Dermis blood vessel endothelial cell (primary cell): ENCODE results near the gene CYTH3. TPM values are rescaled to one million over a fixed set of nuclear protein-coding genes. Genes with fewer than 3 reads are reported as not detected.

Source experiments
- DNase-seq: peaks from one replicate; pipeline ENCODE4 v3.0.0; 2010
- total RNA-seq: library from RNA; depleted of rRNA; stranded (reverse); fragments of >200 nt; gene quantifications from 2 replicates; pipeline ENCODE4 v1.2.3, GENCODE V29; 2014

Gene CYTH3
- total RNA-seq, 1 donor from 2014 or later: 18.0 TPM

DNA sequence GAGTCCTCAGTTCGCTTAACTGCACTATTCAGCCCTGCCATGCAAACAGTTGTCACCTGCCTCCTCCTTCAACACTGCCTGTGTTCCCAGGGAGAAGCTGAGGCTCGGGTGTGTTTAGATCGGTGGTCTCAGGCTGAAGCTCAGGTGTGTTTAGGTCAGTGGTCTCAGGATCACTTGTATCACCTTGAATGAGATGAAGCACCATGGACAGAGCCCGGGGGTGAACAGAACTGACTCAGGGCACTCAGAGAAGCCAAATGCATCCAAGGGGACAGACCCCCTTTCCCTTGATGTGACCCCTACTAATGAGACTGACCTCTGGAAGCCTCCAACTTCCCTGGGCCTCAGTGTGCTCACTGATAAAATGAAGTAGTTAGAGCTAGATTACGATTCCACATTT lies 84.0 kb downstream of the CYTH3 start:
- DNase-seq: no peak

DNA sequence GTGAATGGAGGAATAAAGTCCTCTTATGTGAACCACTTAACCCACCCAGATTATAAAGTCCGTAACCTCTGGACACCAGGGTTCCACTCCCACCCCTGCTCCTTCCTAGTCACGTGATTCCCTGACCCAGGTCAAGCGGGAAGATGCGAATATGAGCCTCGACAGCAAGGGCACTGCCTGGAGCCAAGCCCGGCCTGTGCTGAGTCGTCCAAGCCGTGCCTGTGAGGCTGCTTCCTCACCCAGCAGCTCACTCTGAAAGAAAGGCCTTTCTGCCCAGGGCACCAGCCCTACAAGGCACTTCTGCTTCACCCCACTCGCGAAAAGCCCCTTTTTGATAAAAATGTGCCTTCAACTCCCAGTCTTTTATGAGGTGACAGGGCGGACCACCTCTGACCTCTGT lies 85.8 kb downstream of the CYTH3 start:
- DNase-seq: no peak

DNA sequence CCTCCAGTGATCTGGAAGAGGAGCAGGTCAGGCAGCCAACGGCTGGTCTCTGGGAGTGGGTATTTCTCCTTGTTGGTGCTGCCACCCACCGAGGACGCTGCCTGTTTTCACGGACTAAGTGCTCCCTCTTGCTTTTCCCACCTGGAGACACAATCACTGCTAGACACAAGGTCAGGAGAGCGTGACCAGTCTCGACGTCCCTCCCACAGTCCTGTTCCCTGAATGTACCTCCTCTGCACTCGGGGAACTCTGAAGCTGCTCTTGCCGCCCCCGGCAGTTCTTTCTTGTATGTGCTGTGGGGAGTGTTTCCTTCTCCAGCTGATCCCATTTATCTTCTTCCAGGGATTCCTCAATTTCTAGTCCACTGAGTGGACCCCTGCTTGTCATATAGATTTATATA lies 89.4 kb downstream of the CYTH3 start:
- DNase-seq: no peak

DNA sequence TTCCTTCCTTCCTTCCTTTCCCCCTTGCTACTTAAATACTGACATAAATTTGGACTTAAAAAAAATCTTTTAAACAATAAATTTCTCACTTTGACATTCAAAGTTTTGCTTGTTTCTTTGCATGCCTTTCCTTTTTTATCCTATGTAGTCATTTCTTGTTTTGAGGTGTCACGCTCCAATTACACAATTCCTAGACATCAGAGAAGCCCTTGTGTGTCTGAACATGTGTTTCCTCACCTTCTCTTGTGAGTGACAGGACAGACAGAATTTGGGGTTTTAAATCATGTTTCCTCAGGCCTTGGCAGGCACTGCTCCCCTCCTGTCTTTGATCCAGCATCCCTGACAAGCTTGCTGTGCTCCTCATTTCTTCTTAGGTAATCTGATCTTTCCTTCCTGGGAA lies 91.3 kb downstream of the CYTH3 start:
- DNase-seq: peak; percentile 29

DNA sequence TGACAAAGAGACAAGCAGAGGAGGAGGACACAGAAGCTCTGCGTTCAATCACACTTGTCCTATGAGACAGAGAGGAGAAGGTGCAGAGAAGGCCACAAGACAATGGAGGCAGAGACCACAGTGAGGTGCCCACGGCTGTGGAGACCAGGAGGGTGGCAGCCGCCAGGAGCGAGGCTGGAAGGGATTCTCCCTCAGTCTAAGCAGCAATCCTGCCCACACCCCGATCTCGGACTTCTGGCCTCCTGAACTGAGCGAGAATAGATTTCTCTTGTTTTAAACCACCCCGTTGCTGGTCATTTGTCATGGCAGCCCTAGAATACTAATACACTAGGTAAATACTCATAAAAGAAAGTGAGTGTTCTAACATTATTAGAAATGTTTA lies 92.1 kb downstream of the CYTH3 start:
- DNase-seq: no peak

DNA sequence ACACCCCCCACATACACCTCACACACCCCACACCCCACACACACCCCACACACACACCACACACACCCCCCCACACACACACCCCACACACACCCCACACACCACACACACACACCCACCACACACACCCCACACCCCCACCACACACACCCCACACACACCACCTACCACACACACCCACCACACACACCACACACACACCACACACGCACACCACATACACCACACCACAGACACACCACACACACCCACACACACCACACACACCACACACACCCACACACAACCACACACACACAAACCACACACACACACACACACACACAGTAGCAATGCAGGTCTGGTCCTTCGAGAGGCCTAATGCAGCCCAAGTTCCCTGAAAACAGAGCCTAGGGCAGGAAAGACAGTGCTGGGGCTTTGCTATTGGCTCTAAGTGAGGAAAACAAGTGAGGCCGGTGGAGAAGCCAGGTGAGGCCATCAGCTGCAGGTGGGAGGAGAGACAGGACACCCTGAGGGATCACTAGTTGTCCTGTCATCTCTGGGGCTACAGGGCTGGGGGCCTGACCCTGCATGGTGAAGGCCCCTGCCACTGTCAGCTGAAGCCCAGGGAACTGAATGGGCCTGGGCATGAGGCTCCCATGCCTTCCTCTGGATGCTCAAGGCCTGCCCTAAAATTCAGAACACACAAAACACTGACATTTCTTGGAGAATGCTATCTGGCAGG lies 92.6 kb downstream of the CYTH3 start:
- DNase-seq: no peak

DNA sequence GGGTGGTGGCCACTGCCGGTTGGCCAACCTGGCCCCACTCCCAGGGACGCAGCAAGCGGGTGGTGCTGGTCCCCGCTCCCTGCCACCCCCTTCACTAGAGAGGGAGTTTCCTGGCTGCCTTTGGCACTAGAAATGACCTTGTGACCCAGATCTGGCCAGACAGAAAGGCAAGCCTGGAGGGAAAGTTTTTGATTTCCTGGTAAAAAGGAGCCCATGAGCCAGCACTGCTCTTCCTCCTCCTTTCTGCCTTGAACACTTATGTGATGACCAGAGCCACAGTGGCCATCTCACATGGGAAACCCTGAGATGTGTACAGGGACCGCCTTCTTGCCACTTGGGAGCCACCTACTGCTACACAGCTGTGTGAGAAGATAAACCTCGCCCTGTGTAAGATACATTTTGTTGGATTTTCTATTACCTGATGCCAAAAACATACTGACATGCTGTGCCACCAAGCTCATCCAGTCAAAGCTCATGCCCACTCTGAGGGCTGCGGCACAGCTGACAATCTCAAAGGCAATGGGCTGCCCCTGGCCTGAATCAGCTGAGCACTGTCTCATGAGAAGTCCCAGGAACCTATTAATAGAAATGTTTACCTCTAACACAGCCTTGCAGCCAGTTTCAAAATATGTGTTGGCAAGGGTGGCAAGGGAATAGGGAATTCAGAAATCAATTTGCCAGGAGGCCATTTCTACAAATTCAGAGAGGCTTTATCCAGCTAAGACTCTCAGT lies 94.0 kb downstream of the CYTH3 start:
- no peak for DNase-seq

DNA sequence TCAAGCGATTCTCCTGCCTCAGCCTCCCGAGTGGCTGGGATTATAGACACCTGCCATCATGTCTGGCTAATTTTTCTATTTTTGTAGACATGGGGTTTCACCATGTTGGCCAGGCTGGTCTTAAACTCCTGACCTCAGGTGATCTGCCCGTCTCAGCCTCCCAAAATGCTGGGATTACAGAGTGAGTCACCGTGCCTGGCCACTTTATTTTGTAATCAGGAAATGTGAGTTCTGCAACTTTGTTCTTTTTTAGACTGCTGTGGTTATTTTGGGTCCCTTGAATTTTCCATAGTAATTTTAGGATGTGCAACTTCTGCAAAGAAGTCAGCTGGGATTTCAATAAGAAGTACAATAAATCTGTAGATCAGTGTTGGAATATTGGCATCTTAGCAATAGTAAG lies 96.8 kb downstream of the CYTH3 start:
- DNase-seq: peak; percentile 18

DNA sequence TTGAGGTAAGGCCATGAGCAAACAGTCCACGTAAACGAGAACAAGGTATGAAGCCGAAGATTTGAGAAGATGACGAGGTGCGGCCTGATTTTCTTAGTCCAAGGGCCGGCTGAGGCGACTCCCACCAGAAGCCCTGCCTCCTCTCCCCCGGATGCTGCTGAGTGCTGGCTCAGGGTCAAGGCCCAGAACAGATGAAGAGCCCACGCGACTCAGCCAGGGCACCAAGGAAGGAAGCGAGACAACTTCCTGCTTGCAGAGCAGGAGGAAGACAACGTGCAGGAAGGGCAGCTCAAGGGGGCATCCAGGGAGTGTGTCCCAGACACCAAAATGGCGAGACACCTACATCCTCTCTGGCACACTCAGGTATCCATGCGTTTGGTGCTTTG lies 99.5 kb downstream of the CYTH3 start:
- DNase-seq: no peak

DNA sequence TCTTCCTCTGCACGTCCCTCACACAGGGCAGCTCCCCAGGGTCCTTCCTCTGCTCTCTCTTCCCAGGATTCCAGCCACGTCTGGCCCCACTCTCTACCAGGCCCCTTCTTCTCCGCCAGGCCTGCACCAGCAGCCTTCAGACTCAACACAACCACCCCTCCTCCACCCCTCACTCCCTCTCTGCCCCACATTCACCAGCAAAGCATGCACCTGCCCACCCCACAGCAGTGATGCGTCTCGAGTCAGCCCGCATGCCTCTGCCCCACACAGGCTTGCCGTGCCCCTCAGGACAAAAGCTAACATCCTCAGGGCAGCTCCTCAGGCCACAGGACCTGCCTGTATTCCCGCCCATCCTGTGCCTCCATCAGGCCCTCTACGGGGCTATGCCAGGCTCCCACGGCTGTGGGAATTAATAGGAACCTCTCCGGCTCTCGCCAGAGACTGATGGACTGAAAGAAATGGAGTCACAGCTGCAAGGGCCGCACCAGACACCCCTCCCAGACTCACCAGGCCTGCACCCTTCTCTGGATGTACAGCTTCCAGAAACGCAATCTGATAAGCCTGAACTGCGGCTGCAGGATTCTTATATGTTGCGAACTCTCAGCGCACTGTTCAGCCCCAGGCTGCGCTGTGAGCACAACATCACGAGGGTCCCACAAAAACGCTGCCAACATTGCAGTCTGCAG lies 100.1 kb downstream of the CYTH3 start:
- no peak for DNase-seq

DNA sequence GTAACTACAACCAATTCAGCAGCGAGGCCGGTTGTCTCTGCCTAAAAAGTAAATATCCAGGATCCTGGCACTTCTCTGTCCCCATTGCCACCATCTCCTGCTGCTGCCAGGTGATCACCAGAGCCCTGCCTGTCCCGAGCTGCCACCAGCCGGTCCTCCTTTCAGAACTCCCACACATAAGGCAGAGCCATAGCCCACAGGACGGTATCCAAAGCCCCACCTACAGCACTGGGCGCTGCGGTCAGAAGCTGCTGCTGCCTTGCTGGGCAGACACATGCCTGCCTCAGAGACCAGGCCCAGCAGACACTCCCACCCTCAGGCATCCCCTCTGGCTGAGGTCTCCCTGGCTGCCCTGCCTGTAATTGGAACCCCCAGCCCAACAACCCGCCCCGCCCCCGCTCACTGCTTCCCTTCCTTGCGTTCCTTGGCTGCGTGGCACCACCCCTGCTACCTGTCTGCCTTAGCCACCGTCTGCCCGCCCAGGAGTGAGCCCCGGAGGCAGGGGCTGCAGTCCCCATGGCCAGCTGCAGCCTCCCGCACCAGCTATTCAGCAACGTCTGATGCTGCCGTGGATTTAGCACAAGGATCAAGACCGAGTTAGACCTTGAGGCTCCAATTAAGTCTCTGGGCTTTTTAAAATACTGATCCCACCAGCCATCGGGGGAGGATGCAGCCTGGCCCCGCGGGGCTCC lies 100.7 kb downstream of the CYTH3 start:
- no peak for DNase-seq

DNA sequence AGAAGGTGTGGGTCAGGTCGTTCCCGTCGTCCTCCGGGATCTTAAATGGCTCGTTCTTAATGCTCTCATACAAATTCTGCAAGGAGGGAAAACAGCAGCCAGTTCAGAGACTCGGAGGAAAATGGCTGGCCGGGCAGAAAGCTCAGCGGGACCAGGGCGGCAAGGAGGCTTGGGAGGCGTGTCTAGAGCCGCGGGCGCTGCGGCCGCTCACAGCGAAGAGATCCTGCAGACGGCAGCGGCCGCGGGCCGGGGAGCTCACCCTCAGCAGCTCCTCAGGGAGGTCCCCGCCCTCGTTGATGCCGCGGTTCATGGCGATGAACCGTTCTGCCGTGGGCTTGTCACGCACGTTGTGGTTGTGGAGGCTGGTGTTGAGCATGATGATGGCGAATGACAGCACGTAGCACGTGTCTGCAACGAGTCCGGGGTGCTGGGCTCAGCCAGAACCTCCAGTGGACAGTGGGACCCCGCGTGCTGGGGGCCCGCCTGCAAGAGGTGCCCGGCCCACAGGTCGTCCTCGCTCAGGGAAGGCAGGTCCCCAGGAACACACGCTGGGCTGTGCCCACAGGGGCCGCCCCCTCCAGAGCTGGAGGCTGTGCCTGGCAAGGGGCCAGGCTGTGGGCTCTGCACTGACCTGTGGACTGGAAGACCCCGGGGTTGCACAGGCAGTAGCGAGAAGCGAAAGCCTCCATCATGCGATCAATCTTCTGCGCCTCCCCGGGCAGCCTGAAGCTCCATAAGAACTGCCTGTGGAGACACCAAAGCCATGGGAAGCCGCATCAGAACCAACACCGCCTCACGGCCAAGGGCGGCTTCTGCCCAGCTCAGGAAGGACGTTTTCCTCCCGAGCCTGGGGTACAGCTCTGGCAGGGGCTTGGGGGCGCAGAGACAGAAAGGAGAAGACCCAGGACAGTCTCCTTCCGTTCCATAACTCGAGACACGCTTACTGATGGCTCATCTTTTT lies 101.6 kb downstream of the CYTH3 start:
- no peak for DNase-seq

DNA sequence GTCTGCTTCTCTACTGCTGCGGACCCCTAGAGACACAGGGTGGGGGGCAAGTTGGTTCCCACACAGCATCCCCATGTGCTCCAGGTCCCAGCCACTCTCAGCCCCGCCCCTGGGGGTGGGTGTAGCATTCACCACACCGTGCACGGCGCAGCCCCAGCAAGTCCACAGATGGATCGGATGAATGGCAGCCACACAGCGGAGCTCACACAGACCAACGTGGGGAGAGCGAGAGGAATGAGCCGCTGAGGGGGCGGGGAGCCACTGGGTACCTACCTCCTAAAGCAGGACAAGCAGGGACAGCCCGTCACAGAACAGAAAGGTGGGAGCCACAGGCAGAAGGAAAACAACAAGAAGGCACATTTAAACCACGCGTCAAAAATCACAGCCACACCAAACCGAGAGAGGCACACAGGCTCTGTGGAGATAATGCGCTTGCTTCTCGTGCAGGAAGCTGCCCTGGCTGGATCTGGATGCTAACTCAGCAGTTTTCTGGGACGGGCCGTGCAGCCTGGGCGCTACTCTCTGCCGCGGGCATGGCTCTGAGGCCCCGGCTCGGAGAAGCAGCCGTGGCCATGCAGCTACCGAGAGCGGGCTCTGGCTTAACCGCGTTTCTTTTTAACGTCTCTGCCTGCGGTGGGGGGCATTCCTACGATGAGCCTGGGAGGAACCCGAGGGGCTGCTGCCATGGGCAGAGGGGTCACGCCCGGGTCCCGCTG lies 102.5 kb downstream of the CYTH3 start:
- DNase-seq: no peak

DNA sequence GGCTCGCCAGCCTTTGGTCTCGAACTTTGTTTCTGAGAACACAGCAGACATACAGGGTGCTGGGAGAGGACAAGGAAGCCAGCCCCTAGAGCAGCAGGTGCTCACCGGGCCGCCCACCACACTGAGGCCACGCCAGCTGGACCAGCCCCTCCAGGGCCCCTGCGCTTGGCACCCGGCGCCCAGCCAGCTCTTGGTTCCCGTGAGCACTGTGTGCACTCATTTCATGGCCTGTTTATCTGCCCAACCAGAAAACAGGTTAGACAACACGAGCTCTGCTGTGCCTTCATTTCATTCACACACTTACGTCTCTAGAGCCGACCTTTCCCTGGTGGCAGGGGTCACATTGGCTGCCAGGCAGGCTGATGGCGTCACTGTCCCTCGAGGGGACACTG lies 104.0 kb downstream of the CYTH3 start:
- DNase-seq: no peak

DNA sequence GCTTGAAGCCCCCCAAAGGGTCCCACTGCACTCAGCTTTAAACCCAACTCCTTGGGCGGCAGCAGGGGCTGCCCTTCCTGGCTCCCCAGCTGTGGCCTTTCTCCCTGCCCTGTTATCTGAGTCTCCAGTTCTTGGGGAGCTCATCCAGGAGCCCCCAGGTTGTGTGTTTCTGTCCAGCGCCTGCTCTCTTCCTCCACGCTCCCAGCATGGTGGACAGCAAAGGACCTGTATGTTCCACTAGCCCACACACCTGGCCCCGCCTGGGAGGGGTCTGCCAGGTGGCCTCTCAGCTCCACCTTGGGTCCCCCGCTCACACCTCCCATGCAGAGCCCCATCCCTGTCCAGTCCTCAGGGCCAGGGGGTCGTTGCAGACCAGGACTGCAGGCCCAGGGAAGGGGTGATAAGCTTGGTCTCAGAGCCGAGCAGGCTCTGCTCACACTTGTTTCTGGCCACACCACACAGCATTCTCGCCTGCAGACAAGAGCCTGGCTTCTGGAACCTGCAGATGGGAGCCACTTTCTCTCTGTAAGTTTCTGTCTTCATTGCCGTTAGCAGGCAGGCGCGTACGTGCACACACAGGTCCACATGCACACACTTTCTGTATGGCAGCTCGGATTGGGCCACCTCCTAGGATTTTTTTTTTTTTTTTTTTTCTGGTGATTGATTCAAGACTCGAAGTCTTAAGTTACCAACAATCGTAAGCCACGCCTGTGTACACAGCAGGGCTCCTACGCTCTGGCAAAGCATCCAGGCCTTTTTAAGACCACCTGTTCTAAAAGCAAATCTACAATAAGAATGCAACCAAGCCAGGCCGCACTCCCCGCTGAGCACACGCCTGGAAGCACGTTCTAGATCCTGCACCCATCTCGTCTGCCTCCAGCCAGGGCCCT lies 104.6 kb downstream of the CYTH3 start:
- no peak for DNase-seq

DNA sequence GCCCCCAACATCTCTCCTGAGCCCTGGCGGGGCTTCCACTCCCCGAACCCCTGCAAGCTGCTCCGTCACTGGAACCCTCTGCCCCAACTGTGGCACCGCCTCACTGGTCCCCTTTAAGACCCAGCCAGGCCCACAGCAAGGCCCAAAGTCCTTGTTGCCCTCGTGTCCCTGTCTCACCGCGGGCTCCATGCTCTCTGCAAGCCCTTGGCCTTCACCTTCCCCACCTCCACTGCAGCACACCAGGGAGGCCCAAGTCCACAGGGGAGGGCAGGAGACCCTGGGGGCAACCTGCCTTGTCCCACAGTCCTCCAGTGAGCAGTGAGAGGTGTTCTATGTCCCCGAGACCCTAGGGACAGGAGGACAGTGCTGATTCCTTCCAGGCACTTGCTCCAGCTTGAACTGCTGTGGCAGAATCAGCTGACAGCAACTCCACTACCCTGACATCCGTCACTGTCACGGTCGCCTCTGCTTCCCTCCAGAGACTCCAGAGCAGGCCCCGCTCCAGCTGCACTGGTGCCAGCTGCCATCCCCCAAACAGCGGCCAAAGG lies 105.3 kb downstream of the CYTH3 start:
- DNase-seq: no peak

DNA sequence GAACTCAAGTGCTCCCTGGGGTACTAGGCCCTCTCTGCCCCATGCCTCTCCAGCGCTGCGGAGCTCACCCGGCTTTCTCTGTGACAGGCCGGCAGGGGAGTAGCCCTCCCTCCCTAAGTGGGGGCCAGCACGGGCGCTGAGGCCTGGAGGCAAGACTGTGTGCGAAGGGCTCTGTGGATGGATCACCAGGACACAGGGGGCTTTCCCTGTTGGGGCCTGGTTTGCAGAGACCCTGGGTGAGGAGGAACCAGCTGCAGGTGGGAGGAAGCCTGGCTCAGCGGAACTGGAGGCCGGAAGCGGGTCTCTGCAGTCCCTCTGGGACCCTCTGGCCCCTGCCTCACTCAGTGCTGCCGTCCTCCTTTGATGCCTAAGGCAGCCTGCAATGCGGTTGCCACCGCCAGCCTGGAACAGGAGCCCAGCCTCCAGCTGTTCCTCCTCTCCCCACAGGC lies 106.0 kb downstream of the CYTH3 start:
- no peak for DNase-seq

DNA sequence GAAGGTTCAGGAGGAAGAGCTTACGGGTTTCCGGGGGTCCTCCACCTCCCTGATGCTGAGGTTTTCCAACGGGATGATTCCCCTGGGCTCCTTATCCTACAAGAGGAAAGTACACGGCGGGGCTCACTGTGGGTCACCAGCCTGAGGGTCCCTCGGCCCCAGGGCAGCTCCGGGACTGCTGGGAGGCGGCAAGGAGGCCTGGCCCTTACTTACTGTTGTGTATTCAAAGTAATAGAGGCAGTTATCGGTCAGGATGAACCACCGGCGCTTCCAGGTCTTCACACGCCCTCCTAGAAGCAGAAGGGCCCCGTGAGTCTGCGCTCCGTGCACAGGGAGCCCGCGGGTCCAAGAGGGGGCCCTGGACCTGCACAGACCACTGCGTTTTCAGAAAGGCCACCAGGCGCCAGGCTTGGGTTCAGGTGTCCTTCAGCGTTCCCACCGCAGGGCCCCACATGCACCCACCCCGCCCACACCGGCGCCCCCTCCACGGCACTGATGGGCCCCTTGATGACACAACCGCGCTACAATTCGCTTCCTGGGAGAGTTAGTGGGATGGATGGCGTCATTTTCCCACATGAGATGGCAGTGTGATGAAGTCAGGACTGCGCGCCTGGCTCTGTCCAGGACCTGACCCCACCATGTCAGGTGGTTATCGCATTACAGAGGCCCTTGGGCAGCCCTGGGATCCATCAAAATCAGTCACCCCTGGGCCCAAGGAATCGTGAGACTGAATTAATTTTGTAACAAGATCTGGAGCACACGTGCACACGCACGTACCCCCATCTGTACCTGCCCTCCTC lies 106.7 kb downstream of the CYTH3 start:
- no peak for DNase-seq

DNA sequence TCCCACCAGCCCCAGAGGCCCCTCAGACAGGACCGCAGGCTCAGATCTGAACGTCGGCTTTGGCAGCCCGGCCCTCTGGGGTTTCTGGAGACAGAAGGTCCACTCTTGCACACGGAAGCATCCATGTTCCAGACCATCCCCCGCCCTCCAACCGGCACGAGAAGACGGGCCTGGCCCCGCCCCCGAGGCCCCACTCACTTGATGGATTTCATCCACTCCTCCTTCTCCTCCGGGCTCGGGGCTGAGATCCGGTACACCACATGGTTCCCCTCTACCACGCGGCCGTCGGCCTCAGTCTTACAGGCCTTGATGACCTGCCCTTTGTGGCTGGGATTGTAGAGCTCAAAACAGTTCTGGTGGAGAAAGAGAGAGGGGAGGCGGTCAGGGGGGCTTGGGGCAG lies 107.3 kb downstream of the CYTH3 start:
- DNase-seq: no peak
